ENCODE results near the gene WSB2. TPM values are rescaled to one million over a fixed set of nuclear protein-coding genes. Genes with fewer than 3 reads are reported as not detected.

WSB2 gene
- total RNA-seq, 1 experiment from 2014 or later, result 203 TPM

GRCh38 chr12:118015944-118016343, 45.0 kb downstream of the WSB2 start:
- H3K4me1 ChIP-seq (ENCODE audit: insufficient read depth, low read length), result peaks cover 18% of the 10 kb centered on the region
- H3K4me3 ChIP-seq (ENCODE audit: low read length), result peak overlapping the region; percentile 95
- ChIA-PET POLR2A (ENCODE audit: unreplicated experiment) (no interaction called here), CTCF (interaction anchor here (0.6 kb wide), 1 partner anchor 18 kb away, joined by 8 read pairs; no protein-coding TSS in a partner anchor)
- H3K9ac ChIP-seq (ENCODE audit: low read length), result peak overlapping the region; percentile 96; the same call in 1 of the 2 replicates
- H3K9me2 ChIP-seq (replicated peaks; ENCODE audit: low read length), result no peaks in the 10 kb centered on the region
- TF ChIP-seq EZH2phosphoT487 (IDR thresholded peaks at IDR 0.05; ENCODE audit: borderline replicate concordance, low read length) (no peak), CTCF (conservative IDR thresholded peaks at IDR 0.05; ENCODE audit: low read depth, low read length) (no peak), EZH2 (IDR thresholded peaks at IDR 0.05; ENCODE audit: low read length, unreplicated experiment) (no peak)
- peaks cover 5% of the 10 kb centered on the region; the same call in 1 of the 2 replicates for H4K20me1 ChIP-seq (ENCODE audit: low read length)
- H2AFZ ChIP-seq (ENCODE audit: low read length), result peak overlapping the region; percentile 91
- H3K27me3 ChIP-seq (ENCODE audit: low read length), result no peaks in the 10 kb centered on the region
- H3K9me3 ChIP-seq (ENCODE audit: low read length), result no peaks in the 10 kb centered on the region
- DNase-seq (no peak), ATAC-seq (no peak)
- TSS peak; percentile 77 for BruUV-seq (replicated peaks)
- peak overlapping the region; percentile 93 for H3K4me2 ChIP-seq (ENCODE audit: low read length)
- H3K36me3 ChIP-seq (ENCODE audit: low read depth, low read length), result peaks cover 28% of the 10 kb centered on the region
- peaks cover 36% of the 10 kb centered on the region for H3K79me2 ChIP-seq (ENCODE audit: low read length)
- no peak overlapping the region for H3K27ac ChIP-seq (ENCODE audit: low read length)
- intact Hi-C loops (cut with micrococcal nuclease), result loop anchor here (2.0 to 5.0 kb wide), 2 partner anchors 29 to 139 kb away; no protein-coding TSS in a partner anchor
- H3F3A ChIP-seq (ENCODE audit: low read length, unreplicated experiment), result no peaks in the 10 kb centered on the region

- H3K4me3 ChIP-seq (ENCODE audit: low read length), result no peak overlapping the region
- H3K9me2 ChIP-seq (replicated peaks; ENCODE audit: low read length), result no peaks in the 10 kb centered on the region
- no peak overlapping the region for H2AFZ ChIP-seq (ENCODE audit: low read length)
- H3K4me2 ChIP-seq (ENCODE audit: low read length), result no peak overlapping the region
- ATAC-seq (no peak), DNase-seq (no peak)
- H3K36me3 ChIP-seq (ENCODE audit: low read depth, low read length), result peaks cover 22% of the 10 kb centered on the region
- peaks cover 30% of the 10 kb centered on the region for H3K79me2 ChIP-seq (ENCODE audit: low read length)
- H4K20me1 ChIP-seq (ENCODE audit: low read length), result peaks cover 5% of the 10 kb centered on the region; the same call in 1 of the 2 replicates
- no peaks in the 10 kb centered on the region for H3K27me3 ChIP-seq (ENCODE audit: low read length)
- BruUV-seq (replicated peaks), result no TSS peak
- CTCF ChIA-PET, result no interaction called here
- H3K9me3 ChIP-seq (ENCODE audit: low read length), result no peaks in the 10 kb centered on the region
- intact Hi-C loops (cut with micrococcal nuclease), result loop anchor here (5.0 kb wide), 1 partner anchor 138 kb away; no protein-coding TSS in a partner anchor
- no peak for TF ChIP-seq EZH2 (IDR thresholded peaks at IDR 0.05; ENCODE audit: low read length, unreplicated experiment)
- TF ChIP-seq CTCF (conservative IDR thresholded peaks at IDR 0.05; ENCODE audit: low read depth, low read length), result no peak
- no peak for TF ChIP-seq EZH2phosphoT487 (IDR thresholded peaks at IDR 0.05; ENCODE audit: borderline replicate concordance, low read length)
- H3F3A ChIP-seq (ENCODE audit: low read length, unreplicated experiment), result no peaks in the 10 kb centered on the region
- H3K27ac ChIP-seq (ENCODE audit: low read length), result no peak overlapping the region
- POLR2A ChIA-PET (ENCODE audit: unreplicated experiment), result no interaction called here
- peaks cover 18% of the 10 kb centered on the region for H3K4me1 ChIP-seq (ENCODE audit: insufficient read depth, low read length)
- no peak overlapping the region for H3K9ac ChIP-seq (ENCODE audit: low read length)
Measured at GRCh38 chr12:118015306-118015705, 45.7 kb downstream of the WSB2 start.

GRCh38 chr12:118013283-118013682, 47.7 kb downstream of the WSB2 start:
- no peaks in the 10 kb centered on the region for H3K27me3 ChIP-seq (ENCODE audit: low read length)
- no peak overlapping the region for H2AFZ ChIP-seq (ENCODE audit: low read length)
- H4K20me1 ChIP-seq (ENCODE audit: low read length), result peaks cover 5% of the 10 kb centered on the region; the same call in 1 of the 2 replicates
- TF ChIP-seq EZH2 (IDR thresholded peaks at IDR 0.05; ENCODE audit: low read length, unreplicated experiment) (no peak), EZH2phosphoT487 (IDR thresholded peaks at IDR 0.05; ENCODE audit: borderline replicate concordance, low read length) (no peak), CTCF (conservative IDR thresholded peaks at IDR 0.05; ENCODE audit: low read depth, low read length) (no peak)
- ATAC-seq (no peak), DNase-seq (peak; percentile 27)
- intact Hi-C loops (cut with micrococcal nuclease), result no loop called here
- H3K4me1 ChIP-seq (ENCODE audit: insufficient read depth, low read length), result peaks cover 17% of the 10 kb centered on the region
- POLR2A ChIA-PET (ENCODE audit: unreplicated experiment), result no interaction called here
- no peaks in the 10 kb centered on the region for H3K9me2 ChIP-seq (replicated peaks; ENCODE audit: low read length)
- H3K36me3 ChIP-seq (ENCODE audit: low read depth, low read length), result peaks cover 5% of the 10 kb centered on the region; the same call in 1 of the 2 replicates
- H3F3A ChIP-seq (ENCODE audit: low read length, unreplicated experiment), result no peaks in the 10 kb centered on the region
- H3K9me3 ChIP-seq (ENCODE audit: low read length), result no peaks in the 10 kb centered on the region
- H3K27ac ChIP-seq (ENCODE audit: low read length), result no peak overlapping the region
- no peak overlapping the region for H3K4me2 ChIP-seq (ENCODE audit: low read length)
- H3K4me3 ChIP-seq (ENCODE audit: low read length), result no peak overlapping the region
- CTCF ChIA-PET, result no interaction called here
- H3K9ac ChIP-seq (ENCODE audit: low read length), result no peak overlapping the region
- BruUV-seq (replicated peaks), result no TSS peak
- H3K79me2 ChIP-seq (ENCODE audit: low read length), result peaks cover 19% of the 10 kb centered on the region

All from PC-3 (cell line).